GM12878 (cell line): ENCODE results near the gene GTSE1. TPM values are rescaled to one million over a fixed set of nuclear protein-coding genes. Genes with fewer than 3 reads are reported as not detected.

Source experiments
- ATAC-seq: fragments of 200-7000 bp; cut with Tn5 transposase; 3 replicates; pipeline ENCODE4 v1.9.1; 2020; ENCODE audit warnings: mild to moderate bottlenecking, moderate library complexity
- BruUV-seq: library from RNA; stranded (reverse); fragments of 400-500 nt; replicated peaks from 2 replicates; lab custom pipeline; 2021; lab: Mats Ljungman, UMichigan
- CTCF ChIA-PET: fragments of 300-600 bp; sonication (Branson Sonifier 250); formaldehyde crosslinking; extraction: SDS; loops from one replicate; lab custom pipeline; 2021; ENCODE audit warnings: inconsistent platforms; lab: Yijun Ruan, JAX
- POLR2A ChIA-PET: fragments of 350-600 bp; formaldehyde crosslinking; extraction: SDS; loops from one replicate; lab custom pipeline; 2021; ENCODE audit warnings: inconsistent platforms; lab: Charles Lee
- RAD21 ChIA-PET: fragments of 300-600 bp; sonication (Branson Sonifier 250); formaldehyde crosslinking; loops from one replicate; lab custom pipeline; 2023; ENCODE audit warnings: antibody characterized with exemption; ENCODE audit not compliant: unreplicated experiment; lab: Charles Lee
- SMC1A ChIA-PET: fragments of 300-600 bp; sonication (Branson Sonifier 250); formaldehyde crosslinking; loops from one replicate; lab custom pipeline; 2023; ENCODE audit not compliant: unreplicated experiment, uncharacterized antibody; lab: Charles Lee
- DNase-seq: peaks from one replicate; pipeline ENCODE4 v3.0.0-alpha.2; 2011; ENCODE audit warnings: low read depth, low spot score
- FAIRE-seq: peaks from 3 replicates; lab custom pipeline; 2011; peaks lifted over from hg19 to GRCh38; lab: Jason Lieb, UNC
- H2AFZ ChIP-seq: 2 replicates; pipeline ENCODE4 v1.6.0; 2011; ENCODE audit warnings: low read depth, low read length, control low read depth; ENCODE audit not compliant: control insufficient read depth
- H3K27ac ChIP-seq: 2 replicates; pipeline ENCODE4 v1.5.1; 2011; ENCODE audit warnings: control low read depth; ENCODE audit not compliant: control insufficient read depth, insufficient read depth
- H3K27me3 ChIP-seq, 2 experiments: replicated peaks in 1 of 2; 2 replicates each; pipeline versions ENCODE4 v1.6.0 to v1.6.1; 2011; ENCODE audit warnings: low read length in 1 of 2; ENCODE audit not compliant: control insufficient read depth in 2 of 2, insufficient read depth in 2 of 2
- H3K36me3 ChIP-seq, 2 experiments: 2 replicates each; pipeline ENCODE4 v1.5.1; 2011; ENCODE audit warnings: low read length in 1 of 2; ENCODE audit not compliant: control insufficient read depth in 2 of 2, insufficient read depth in 2 of 2
- H3K4me1 ChIP-seq: 2 replicates; pipeline ENCODE4 v1.6.1; 2011; ENCODE audit warnings: mild to moderate bottlenecking, low read length, moderate library complexity, mixed read lengths; ENCODE audit not compliant: control insufficient read depth, insufficient read depth
- H3K4me2 ChIP-seq: 2 replicates; pipeline ENCODE4 v1.6.0; 2011; ENCODE audit warnings: control low read depth; ENCODE audit not compliant: control insufficient read depth, insufficient read depth
- H3K4me3 ChIP-seq: fragments of 200-600 bp; sonication (generic); 2 replicates; pipeline ENCODE4 v1.5.1; 2016
- H3K79me2 ChIP-seq: 2 replicates; pipeline ENCODE4 v1.6.0; 2011; ENCODE audit warnings: low read length; ENCODE audit not compliant: control insufficient read depth, insufficient read depth
- H3K9ac ChIP-seq: 2 replicates; pipeline ENCODE4 v1.8.0; 2011; ENCODE audit warnings: low read length, control low read depth, mixed read lengths; ENCODE audit not compliant: control insufficient read depth, insufficient read depth
- H3K9me3 ChIP-seq: replicated peaks from 3 replicates; pipeline ENCODE4 v1.5.1; 2011; ENCODE audit warnings: mild to moderate bottlenecking, low read length; ENCODE audit not compliant: control insufficient read depth, insufficient read depth
- H4K20me1 ChIP-seq: 2 replicates; pipeline ENCODE4 v1.6.0; 2011; ENCODE audit not compliant: control insufficient read depth, insufficient read depth
- EED ChIP-seq: sonication (generic); IDR thresholded peaks from 2 replicates; pipeline ENCODE4 v1.6.1; 2016; ENCODE audit warnings: antibody characterized with exemption, low read depth
- KLF5 ChIP-seq: fragments of 450-650 bp; IDR thresholded peaks from 2 replicates; pipeline ENCODE4 v1.6.1; 2014; ENCODE audit warnings: mild to moderate bottlenecking; ENCODE audit not compliant: partially characterized antibody
- MTA3 ChIP-seq: IDR thresholded peaks from 2 replicates; pipeline ENCODE4 v1.6.1; 2012; ENCODE audit warnings: low read length, inconsistent platforms, borderline replicate concordance
- PAX8 ChIP-seq: fragments of 450-650 bp; IDR thresholded peaks from 2 replicates; pipeline ENCODE4 v1.6.1; 2017; ENCODE audit warnings: mild to moderate bottlenecking, moderate library complexity
- RAD51 ChIP-seq: fragments of 450-650 bp; IDR thresholded peaks from 2 replicates; pipeline ENCODE4 v1.6.1; 2016; ENCODE audit warnings: moderate library complexity, mild to moderate bottlenecking, inconsistent platforms
- SREBF1 ChIP-seq: IDR thresholded peaks from 2 replicates; pipeline ENCODE4 v1.6.1; 2012; ENCODE audit warnings: mild to moderate bottlenecking, low read length
- STAT3 ChIP-seq: IDR thresholded peaks from 2 replicates; pipeline ENCODE4 v1.6.1; 2011; ENCODE audit warnings: low read depth, low read length, improper control_type of control experiment
- SUPT20H ChIP-seq: IDR thresholded peaks from 2 replicates; pipeline ENCODE4 v1.6.1; 2011; ENCODE audit warnings: low read depth, mild to moderate bottlenecking, low read length, moderate library complexity, borderline replicate concordance; ENCODE audit not compliant: control insufficient read depth
- WGBS: methylation state at CpG from one replicate; pipeline ENCODE4 v1.1.6; 2016; ENCODE audit warnings: low lambda C conversion rate; ENCODE audit not compliant: insufficient replicate concordance, insufficient coverage; ENCODE audit errors: missing lambda C conversion rate; 5-methylcytosine and 5-hydroxymethylcytosine counted together
- in situ Hi-C: fragments of 300-500 bp; cut with MboI; formaldehyde crosslinking; loops from 9 replicates; pipeline ENCODE4 v1.14.3; 2018; ENCODE audit warnings: mixed read lengths
- intact Hi-C: fragments of 100-400 bp; cut with micrococcal nuclease; formaldehyde crosslinking; loops from one replicate; pipeline ENCODE4 v1.14.2; 2022; ENCODE audit not compliant: unreplicated experiment
- polyA plus RNA-seq, 11 experiments: library from polyadenylated mRNA; depleted of rRNA in 4 of 11; unstranded in 6 of 11; stranded (reverse) in 5 of 11; fragments of >200 nt; fragmentation: Nextera tagmentation in 4 of 11; fragmentation: Illumina TruSeq in 1 of 11; extraction: Ambion mirVana in 4 of 11; extraction: Trizol in 1 of 11; gene quantifications; 1 replicate in 1 of 11; 2 replicates in 10 of 11; pipeline versions ENCODE4 v1.2.1 to v1.2.3, GENCODE V29; 2011 to 2016; ENCODE audit warnings: inconsistent platforms in 2 of 11, missing spikeins in 2 of 11, low read depth in 1 of 11
- total RNA-seq, 4 experiments: library from RNA; depleted of rRNA in 3 of 4; stranded (reverse); fragments of >200 nt in 3 of 4; fragmentation: Illumina TruSeq in 1 of 4; extraction: Trizol in 1 of 4; gene quantifications; 2 replicates each; pipeline versions ENCODE4 v1.2.1 to v1.2.3, GENCODE V29; 2013 to 2021
- TF ChIP-seq, protein P1 (sequence below): fragments of 450-650 bp; IDR thresholded peaks from 2 replicates; pipeline ENCODE4 v1.6.1; 2017; ENCODE audit warnings: mild to moderate bottlenecking, low read depth, inconsistent platforms; ENCODE audit not compliant: poor library complexity, severe bottlenecking
- TF ChIP-seq, protein P2 (sequence below): IDR thresholded peaks from 2 replicates; pipeline ENCODE4 v1.6.1; 2011; ENCODE audit warnings: low read depth, mild to moderate bottlenecking, low read length, moderate library complexity, borderline replicate concordance; ENCODE audit errors: extremely low read depth

GTSE1 gene
- total and polyA plus RNA-seq, 10 of the 15 experiments (the other 5 are each of a cell fraction or from before 2014, with no cell fraction given): 6.6 to 46.2 (median 32.3) TPM

DNA sequence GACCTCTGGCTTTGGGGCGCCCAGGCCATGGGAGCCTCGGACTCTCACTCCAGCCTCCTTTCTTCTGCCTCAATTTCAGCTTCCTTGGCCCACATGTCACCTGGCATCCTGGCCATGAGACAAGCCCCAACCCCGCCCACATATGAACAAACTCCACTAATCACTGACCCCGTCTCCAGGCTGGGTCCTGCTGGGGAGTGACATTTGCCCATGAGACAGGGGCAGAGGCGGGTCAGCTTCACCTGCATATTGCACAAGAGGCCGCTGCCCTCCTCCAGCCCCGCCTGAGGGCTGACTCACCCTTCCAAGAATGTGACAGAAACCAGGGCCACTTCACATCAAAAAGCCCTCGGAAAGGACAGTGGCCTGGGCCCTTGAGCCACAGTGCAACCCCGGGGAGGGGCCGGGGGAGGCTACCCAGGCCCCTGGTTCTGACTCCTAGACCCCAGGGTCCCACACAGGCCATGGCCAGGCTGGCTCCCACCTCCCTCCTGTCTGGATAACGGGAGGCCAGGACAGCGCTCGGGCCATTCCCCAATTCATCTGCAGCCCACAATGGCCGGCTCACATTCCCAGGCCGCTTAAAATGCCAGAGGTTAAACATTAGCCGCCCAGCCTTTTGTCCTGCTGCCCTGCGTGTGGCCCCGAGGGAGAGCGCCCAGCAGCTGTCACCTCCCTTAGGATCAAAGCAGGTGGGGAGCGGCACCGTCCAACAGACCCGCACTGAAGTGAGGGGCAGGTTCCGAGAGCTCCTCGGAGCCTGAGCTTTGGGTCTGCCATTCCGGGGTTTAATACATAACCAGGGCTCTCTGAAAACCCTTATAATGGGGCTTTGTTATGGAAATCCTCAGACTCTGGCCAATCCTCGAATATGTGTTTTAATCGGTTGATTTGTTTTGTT, 81.1 kb downstream of the GTSE1 start:
- no peak overlapping the region for H3K4me3 ChIP-seq
- peaks cover 3% of the 10 kb centered on the region; the same call in 2 of the 3 replicates for H3K9me3 ChIP-seq
- no peaks in the 10 kb centered on the region for H3K27me3 ChIP-seq
- in situ Hi-C loops (no loop called here), intact Hi-C loops (no loop called here)
- H3K36me3 ChIP-seq: no peaks in the 10 kb centered on the region
- no peak overlapping the region for H3K27ac ChIP-seq
- ChIA-PET POLR2A (no interaction called here), SMC1A (no interaction called here), CTCF (no interaction called here), RAD21 (no interaction called here)
- H4K20me1 ChIP-seq: no peaks in the 10 kb centered on the region
- no TSS peak for BruUV-seq
- H3K4me1 ChIP-seq: peaks cover 6% of the 10 kb centered on the region
- no peak overlapping the region for H3K9ac ChIP-seq
- FAIRE-seq (no peak), ATAC-seq (no peak), DNase-seq (no peak)
- no peak for TF ChIP-seq SUPT20H
- no peak for TF ChIP-seq RAD51
- no peak for TF ChIP-seq STAT3
- no peak for TF ChIP-seq EED
- no peak for TF ChIP-seq MTA3
- TF ChIP-seq KLF5: no peak
- TF ChIP-seq SREBF1: no peak
- TF ChIP-seq PAX8: no peak
- TF ChIP-seq, protein P1, sequence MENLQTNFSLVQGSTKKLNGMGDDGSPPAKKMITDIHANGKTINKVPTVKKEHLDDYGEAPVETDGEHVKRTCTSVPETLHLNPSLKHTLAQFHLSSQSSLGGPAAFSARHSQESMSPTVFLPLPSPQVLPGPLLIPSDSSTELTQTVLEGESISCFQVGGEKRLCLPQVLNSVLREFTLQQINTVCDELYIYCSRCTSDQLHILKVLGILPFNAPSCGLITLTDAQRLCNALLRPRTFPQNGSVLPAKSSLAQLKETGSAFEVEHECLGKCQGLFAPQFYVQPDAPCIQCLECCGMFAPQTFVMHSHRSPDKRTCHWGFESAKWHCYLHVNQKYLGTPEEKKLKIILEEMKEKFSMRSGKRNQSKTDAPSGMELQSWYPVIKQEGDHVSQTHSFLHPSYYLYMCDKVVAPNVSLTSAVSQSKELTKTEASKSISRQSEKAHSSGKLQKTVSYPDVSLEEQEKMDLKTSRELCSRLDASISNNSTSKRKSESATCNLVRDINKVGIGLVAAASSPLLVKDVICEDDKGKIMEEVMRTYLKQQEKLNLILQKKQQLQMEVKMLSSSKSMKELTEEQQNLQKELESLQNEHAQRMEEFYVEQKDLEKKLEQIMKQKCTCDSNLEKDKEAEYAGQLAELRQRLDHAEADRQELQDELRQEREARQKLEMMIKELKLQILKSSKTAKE: no peak
- TF ChIP-seq, protein P2, sequence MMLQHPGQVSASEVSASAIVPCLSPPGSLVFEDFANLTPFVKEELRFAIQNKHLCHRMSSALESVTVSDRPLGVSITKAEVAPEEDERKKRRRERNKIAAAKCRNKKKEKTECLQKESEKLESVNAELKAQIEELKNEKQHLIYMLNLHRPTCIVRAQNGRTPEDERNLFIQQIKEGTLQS: no peak
- H2AFZ ChIP-seq: no peak overlapping the region
- WGBS: 57% methylated on average over 25 of the region's 27 CpGs
- no peak overlapping the region for H3K4me2 ChIP-seq
- no peaks in the 10 kb centered on the region for H3K79me2 ChIP-seq
